A549 (cell line): ENCODE results near the gene SFXN3. TPM values are rescaled to one million over a fixed set of nuclear protein-coding genes. Genes with fewer than 3 reads are reported as not detected.

Experiments
- ATAC-seq, 2 experiments: fragments of 200-7000 bp in 1 of 2; fragments of >200 bp in 1 of 2; cut with Nextera tagmentation in 1 of 2; cut with Tn5 transposase in 1 of 2; 3 replicates each; pipeline versions ENCODE4 v1.8.0 to v1.9.1; 2018 to 2020; ENCODE audit warnings: mild to moderate bottlenecking in 1 of 2, moderate library complexity in 1 of 2
- CTCF ChIA-PET: fragments of 300-600 bp; sonication (Branson Sonifier 250); formaldehyde crosslinking; extraction: SDS; loops from one replicate; lab custom pipeline; 2021; ENCODE audit warnings: antibody characterized with exemption, inconsistent platforms; lab: Yijun Ruan, JAX
- POLR2A ChIA-PET: fragments of 350-600 bp; formaldehyde crosslinking; extraction: SDS; loops from one replicate; lab custom pipeline; 2021; ENCODE audit warnings: antibody characterized with exemption, inconsistent platforms; lab: Yijun Ruan, JAX
- DNase-seq, 2 experiments: peaks; one replicate each; pipeline versions ENCODE4 v3.0.0 to v3.0.0-alpha.2; 2011 to 2016; ENCODE audit warnings: low read depth in 1 of 2, low spot score in 1 of 2
- FAIRE-seq: peaks from 2 replicates; lab custom pipeline; 2011; peaks lifted over from hg19 to GRCh38; lab: Jason Lieb, UNC
- H3K27ac ChIP-seq, 2 experiments: fragments of >200 bp; sonication (Bioruptor Twin); formaldehyde crosslinking; 3 replicates each; pipeline ENCODE4 v1.5.1; 2016 to 2017
- H3K4me1 ChIP-seq: fragments of >200 bp; sonication (Bioruptor Twin); formaldehyde crosslinking; 3 replicates; pipeline ENCODE4 v1.6.1; 2016
- H3K4me2 ChIP-seq: fragments of >200 bp; sonication (Bioruptor Twin); formaldehyde crosslinking; 3 replicates; pipeline ENCODE4 v1.6.1; 2016
- H3K4me3 ChIP-seq: fragments of >200 bp; sonication (Bioruptor Twin); formaldehyde crosslinking; 3 replicates; pipeline ENCODE4 v1.5.1; 2016
- H3K9me3 ChIP-seq: fragments of >200 bp; sonication (Bioruptor Twin); formaldehyde crosslinking; 3 replicates; pipeline ENCODE4 v1.6.1; 2016
- CHD4 ChIP-seq: fragments of 200-600 bp; sonication (generic); IDR thresholded peaks from 2 replicates; pipeline ENCODE4 v1.6.1; 2016; ENCODE audit warnings: antibody characterized with exemption, mild to moderate bottlenecking, borderline replicate concordance
- CTCF ChIP-seq: fragments of >200 bp; sonication (Bioruptor Twin); formaldehyde crosslinking; IDR thresholded peaks from 3 replicates; pipeline ENCODE4 v1.5.1; 2016
- FOSL2 ChIP-seq, 2 experiments: fragments of 450-650 bp in 1 of 2; fragments of >200 bp in 1 of 2; sonication (Bioruptor Twin) in 1 of 2; formaldehyde crosslinking; IDR thresholded peaks; 2 replicates each; pipeline versions ENCODE4 v1.5.0 to v1.6.1; 2016 to 2020; ENCODE audit warnings: mild to moderate bottlenecking in 1 of 2, moderate library complexity in 1 of 2
- FOXS1 ChIP-seq: fragments of 250-450 bp; sonication (Bioruptor Pico); IDR thresholded peaks from 2 replicates; pipeline ENCODE4 v1.5.0; 2020; ENCODE audit warnings: mild to moderate bottlenecking, moderate library complexity
- HDAC2 ChIP-seq: fragments of 200-600 bp; sonication (generic); IDR thresholded peaks from 2 replicates; pipeline ENCODE4 v1.6.1; 2016
- HMGXB4 ChIP-seq: fragments of 250-450 bp; sonication (Bioruptor Pico); IDR thresholded peaks from 2 replicates; pipeline ENCODE4 v1.5.0; 2021; ENCODE audit warnings: mild to moderate bottlenecking, moderate library complexity, borderline replicate concordance
- JUN ChIP-seq, 2 experiments: fragments of >200 bp; sonication (Bioruptor Twin); formaldehyde crosslinking; IDR thresholded peaks; 2 replicates in 1 of 2; 3 replicates in 1 of 2; pipeline ENCODE4 v1.6.1; 2016 to 2017
- KDM1A ChIP-seq: fragments of 200-600 bp; sonication (generic); IDR thresholded peaks from 2 replicates; pipeline ENCODE4 v1.6.1; 2016; ENCODE audit warnings: low read depth, mild to moderate bottlenecking
- MAX ChIP-seq: IDR thresholded peaks from 2 replicates; pipeline ENCODE4 v1.6.1; 2012
- MYC ChIP-seq: IDR thresholded peaks from 2 replicates; pipeline ENCODE4 v1.6.1; 2012; ENCODE audit warnings: mild to moderate bottlenecking, inconsistent platforms, low read length, improper control_type of control experiment, borderline replicate concordance
- RAD21 ChIP-seq, 2 experiments: fragments of >200 bp in 1 of 2; sonication (Bioruptor Twin) in 1 of 2; formaldehyde crosslinking in 1 of 2; IDR thresholded peaks in 1 of 2; conservative IDR thresholded peaks in 1 of 2; 2 replicates in 1 of 2; 3 replicates in 1 of 2; pipeline ENCODE4 v1.6.1; 2012 to 2018; ENCODE audit warnings: inconsistent platforms in 1 of 2
- RCOR1 ChIP-seq: fragments of 150-350 bp; IDR thresholded peaks from 2 replicates; pipeline ENCODE4 v1.6.1; 2014; ENCODE audit warnings: antibody characterized with exemption, low read length, low read depth
- REST ChIP-seq: fragments of 200-600 bp; sonication (generic); IDR thresholded peaks from 2 replicates; pipeline ENCODE4 v1.6.1; 2016; ENCODE audit warnings: antibody characterized with exemption, mild to moderate bottlenecking, moderate library complexity
- SMC3 ChIP-seq: fragments of >200 bp; sonication (Bioruptor Twin); formaldehyde crosslinking; IDR thresholded peaks from 3 replicates; pipeline ENCODE4 v1.6.1; 2018; ENCODE audit warnings: inconsistent platforms
- USF2 ChIP-seq: fragments of 450-650 bp; IDR thresholded peaks from 2 replicates; pipeline ENCODE4 v1.6.1; 2014; ENCODE audit warnings: antibody characterized with exemption
- WGBS: methylation state at CpG from one replicate; pipeline ENCODE4 v1.1.6; 2017; ENCODE audit errors: missing lambda C conversion rate; 5-methylcytosine and 5-hydroxymethylcytosine counted together
- polyA plus RNA-seq, 4 experiments: library from polyadenylated mRNA; depleted of rRNA in 3 of 4; stranded (reverse); fragments of >200 nt; fragmentation: RNase III in 1 of 4; extraction: RNeasy Plus Mini Kit Qiagen cat#74134 plus additional on column Dnase treatment in 1 of 4; gene quantifications; 2 replicates in 3 of 4; 3 replicates in 1 of 4; pipeline ENCODE4 v1.2.3, GENCODE V29; 2011 to 2017

SFXN3 gene
- polyA plus RNA-seq, 2 of the 4 experiments (the other 2 are of a cell fraction), result 26.3 to 33.7 TPM

- Histone ChIP-seq H3K4me3 (no peak overlapping the region), H3K27ac (peak overlapping the region; percentile 15 to 70; a peak in 4 of 6 replicates), H3K4me2 (peak overlapping the region; percentile 51; the same call in 1 of the 3 replicates), H3K9me3 (no peaks in the 10 kb centered on the region), H3K4me1 (peaks cover 32% of the 10 kb centered on the region)
- WGBS, result 69% methylated on average over 15 of the region's 22 CpGs
- no peak for TF ChIP-seq USF2
- peak; percentile 27; the same call in 2 of the 3 replicates for TF ChIP-seq CTCF
- POLR2A ChIA-PET, result interaction anchor here (0.8 to 1.3 kb wide), 4 partner anchors 12 to 47 kb away, joined by 3 to 7 read pairs (median 4); partner anchors contain the start of gene LZTS2
- CTCF ChIA-PET, result interaction anchor here (0.5 to 11.4 kb wide), 18 partner anchors 7 to 1373 kb away, joined by 3 to 308 read pairs (median 4); partner anchors contain the start of genes LZTS2, MRPL43, PDZD7 and SFXN3
- FAIRE-seq, result no peak
- DNase-seq, result peak; percentile 55 to 62
- peak; percentile 42 to 54; a peak in 5 of 6 replicates for ATAC-seq
These were observed 19.3 kb upstream of the SFXN3 start for GRCh38 chr10:101011517-101012423.

- Histone ChIP-seq H3K4me1 (peaks cover 32% of the 10 kb centered on the region), H3K4me2 (peak overlapping the region; percentile 51), H3K9me3 (no peaks in the 10 kb centered on the region), H3K4me3 (no peak overlapping the region), H3K27ac (peak overlapping the region; percentile 15 to 70; a peak in 5 of 6 replicates)
- WGBS, result 21% methylated on average over 13 of the region's 14 CpGs
- FAIRE-seq (peak; percentile 98), ATAC-seq (peak; percentile 78 to 90), DNase-seq (peak; percentile 94 to 97)
- TF ChIP-seq RAD21 (conservative IDR thresholded peaks at IDR 0.05 in 1 of 2, IDR thresholded peaks at IDR 0.05 in 1 of 2) (peak; percentile 54 to 67), MYC (peak; percentile 41; the same call in 1 of the 2 replicates), FOSL2 (IDR thresholded peaks at IDR 0.05) (no peak), FOSL2 (CRISPR knock-in tag; IDR thresholded peaks at IDR 0.05) (peak; percentile 80; the same call in 1 of the 2 replicates), HDAC2 (peak; percentile 56; the same call in 1 of the 2 replicates), CTCF (peak; percentile 95), CHD4 (peak; percentile 51; the same call in 1 of the 2 replicates), RCOR1 (no peak), MAX (peak; percentile 81), HMGXB4 (no peak), SMC3 (peak; percentile 68), JUN (IDR thresholded peaks at IDR 0.05) (peak in 1 of 2 experiments; percentile 33; a peak in 1 of 5 replicates), FOXS1 (CRISPR knock-in tag) (no peak), REST (no peak), KDM1A (peak; percentile 86)
- POLR2A ChIA-PET, result interaction anchor here (1.0 kb wide), 1 partner anchor 46 kb away, joined by 3 read pairs; no protein-coding TSS in a partner anchor
- CTCF ChIA-PET, result interaction anchor here (1.2 to 11.4 kb wide), 7 partner anchors 10 to 44 kb away, joined by 4 to 608 read pairs (median 24); partner anchors contain the start of genes LZTS2, MRPL43, PDZD7 and SFXN3
These were observed 18.3 kb upstream of the SFXN3 start for GRCh38 chr10:101012525-101013364.
